HuH-7.5 (cell line): ENCODE measurements around the gene GHDC.
"Not testable (repeated sequence)": the region's sequence is repeated elsewhere in the genome, so short reads cannot be mapped to it uniquely, and the experiment has no call there.

ENCODE experiments used
- DNase-seq: peaks from one replicate; pipeline ENCODE4 v3.0.0; 2011; ENCODE audit warnings: low spot score

The GHDC gene

GRCh38 chr17:42193969-42194899 is at the start of gene GHDC:
Gene GHDC (minus strand): TSS chr17:42194494. CDS start chr17:42193581, 913 bp downstream.
- peak; percentile 81 for DNase-seq

- no peak for DNase-seq
Observed at GRCh38 chr17:42243493-42243982, 49.2 kb upstream of the GHDC start.

GRCh38 chr17:42241871-42242270 is 47.6 kb upstream of the GHDC start:
- DNase-seq: no peak

GRCh38 chr17:42240863-42241262 is 46.6 kb upstream of the GHDC start:
- DNase-seq: not testable (repeated sequence)

GRCh38 chr17:42240201-42240600 is 45.9 kb upstream of the GHDC start:
- DNase-seq: no peak

GRCh38 chr17:42239576-42239975 is 45.3 kb upstream of the GHDC start:
- DNase-seq: not testable (repeated sequence)

GRCh38 chr17:42236760-42237159 is 42.5 kb upstream of the GHDC start:
- no peak for DNase-seq

- no peak for DNase-seq
Observed at GRCh38 chr17:42233994-42234393, 39.7 kb upstream of the GHDC start.

GRCh38 chr17:42233156-42233555 is 38.9 kb upstream of the GHDC start:
- DNase-seq: no peak

- no peak for DNase-seq
Observed at GRCh38 chr17:42230225-42230624, 35.9 kb upstream of the GHDC start.

- DNase-seq: no peak
Observed at GRCh38 chr17:42227849-42228700, 33.8 kb upstream of the GHDC start.

GRCh38 chr17:42225646-42226045 is 31.4 kb upstream of the GHDC start:
- DNase-seq: no peak

- no peak for DNase-seq
Observed at GRCh38 chr17:42224651-42225050, 30.4 kb upstream of the GHDC start.

GRCh38 chr17:42221886-42222745 is 27.8 kb upstream of the GHDC start:
- DNase-seq: peak; percentile 58

- DNase-seq: not testable (repeated sequence)
Observed at GRCh38 chr17:42219280-42219679, 25.0 kb upstream of the GHDC start.

GRCh38 chr17:42214156-42214555 is 19.9 kb upstream of the GHDC start:
- no peak for DNase-seq

GRCh38 chr17:42212382-42212781 is 18.1 kb upstream of the GHDC start:
- no peak for DNase-seq

- not testable (repeated sequence) for DNase-seq
Observed at GRCh38 chr17:42211921-42212341, 17.6 kb upstream of the GHDC start.

- no peak for DNase-seq
Observed at GRCh38 chr17:42210046-42210445, 15.8 kb upstream of the GHDC start.

GRCh38 chr17:42206153-42206612 is 11.9 kb upstream of the GHDC start:
- DNase-seq: not testable (repeated sequence)

- DNase-seq: no peak
Observed at GRCh38 chr17:42203354-42203753, 9.1 kb upstream of the GHDC start.
